HT-29 (cell line): Measurements from ENCODE around the gene WNT3A. TPM values are rescaled to one million over a fixed set of nuclear protein-coding genes. Genes with fewer than 3 reads are reported as not detected.
A peak's percentile ranks its signal among the peaks of the same experiment; 100 is the strongest.
"Not testable (repeated sequence)": the region's sequence is repeated elsewhere in the genome, so short reads cannot be mapped to it uniquely, and the experiment has no call there.

Source experiments
- DNase-seq: peaks from one replicate; pipeline ENCODE4 v3.0.0-alpha.2; 2015; ENCODE audit warnings: low spot score
- total RNA-seq: library from RNA; depleted of rRNA; stranded (reverse); fragments of >200 nt; shearing (Covaris generic); gene quantifications from 2 replicates; pipeline ENCODE4 v1.2.3, GENCODE V29; 2014; rRNA removed

The WNT3A gene
- not detected in 2 replicates for total RNA-seq

GRCh38 chr1:228006786-228007048, at the start of gene WNT3A:
Gene WNT3A, plus strand, starts transcription at chr1:228006998. Its CDS starts 131 bp downstream, at chr1:228007129.
- DNase-seq, result no peak

- DNase-seq, result no peak
These were observed 48.0 kb upstream of the WNT3A start for GRCh38 chr1:227958617-227959324.

- DNase-seq, result no peak
These were observed 47.4 kb upstream of the WNT3A start for GRCh38 chr1:227959325-227959860.

GRCh38 chr1:227961651-227962466, 44.9 kb upstream of the WNT3A start:
- no peak for DNase-seq

GRCh38 chr1:227966733-227967132, 40.1 kb upstream of the WNT3A start:
- DNase-seq, result not testable (repeated sequence)

- not testable (repeated sequence) for DNase-seq
These were observed 39.0 kb upstream of the WNT3A start for GRCh38 chr1:227967815-227968214.

- not testable (repeated sequence) for DNase-seq
These were observed 36.5 kb upstream of the WNT3A start for GRCh38 chr1:227970076-227970995.

GRCh38 chr1:227971216-227971615, 35.6 kb upstream of the WNT3A start:
- not testable (repeated sequence) for DNase-seq

GRCh38 chr1:227971643-227972282, 35.0 kb upstream of the WNT3A start:
- DNase-seq, result not testable (repeated sequence)

GRCh38 chr1:227972283-227972679, 34.5 kb upstream of the WNT3A start:
- not testable (repeated sequence) for DNase-seq

GRCh38 chr1:227972843-227973374, 33.9 kb upstream of the WNT3A start:
- DNase-seq, result peak; percentile 19

- DNase-seq, result not testable (repeated sequence)
These were observed 33.0 kb upstream of the WNT3A start for GRCh38 chr1:227973724-227974288.

- not testable (repeated sequence) for DNase-seq
These were observed 31.1 kb upstream of the WNT3A start for GRCh38 chr1:227975583-227976283.

GRCh38 chr1:227987181-227987580, 19.6 kb upstream of the WNT3A start:
- DNase-seq, result no peak

GRCh38 chr1:227994632-227995300, 12.0 kb upstream of the WNT3A start:
- DNase-seq, result no peak

GRCh38 chr1:227996187-227996950, 10.4 kb upstream of the WNT3A start:
- no peak for DNase-seq

- DNase-seq, result no peak
These were observed 8.3 kb upstream of the WNT3A start for GRCh38 chr1:227998374-227999055.
